GM12873 (cell line): Measurements from ENCODE around the gene SLIT3.

Source experiments
- TF ChIP-seq, protein P1 (sequence below): IDR thresholded peaks from 2 replicates; pipeline ENCODE4 v1.5.1; 2012; ENCODE audit warnings: low read depth, mild to moderate bottlenecking, moderate library complexity, low read length, control low read depth; ENCODE audit not compliant: insufficient read depth; ENCODE audit errors: missing control alignments

Gene SLIT3

DNA sequence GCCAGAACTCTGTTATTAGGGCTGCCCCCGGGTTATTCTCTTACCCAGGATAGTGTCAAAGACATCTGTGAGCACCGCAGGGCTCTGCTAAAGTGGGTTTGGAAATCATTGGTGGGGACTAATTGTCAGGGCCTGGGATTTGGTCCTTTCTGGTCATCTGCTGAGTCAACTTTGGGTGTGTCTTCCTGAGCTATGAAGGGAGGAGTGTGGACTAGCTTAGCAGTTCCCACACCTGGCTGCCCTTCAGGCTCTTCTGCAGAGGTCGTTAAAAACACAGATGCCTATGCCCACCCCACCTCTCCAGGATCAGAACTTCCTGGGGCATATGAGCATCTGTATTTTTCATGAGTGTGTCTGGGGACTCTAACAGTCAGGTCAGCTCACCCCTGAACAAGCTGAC, 352.2 kb downstream of the SLIT3 start:
- TF ChIP-seq, protein P1, sequence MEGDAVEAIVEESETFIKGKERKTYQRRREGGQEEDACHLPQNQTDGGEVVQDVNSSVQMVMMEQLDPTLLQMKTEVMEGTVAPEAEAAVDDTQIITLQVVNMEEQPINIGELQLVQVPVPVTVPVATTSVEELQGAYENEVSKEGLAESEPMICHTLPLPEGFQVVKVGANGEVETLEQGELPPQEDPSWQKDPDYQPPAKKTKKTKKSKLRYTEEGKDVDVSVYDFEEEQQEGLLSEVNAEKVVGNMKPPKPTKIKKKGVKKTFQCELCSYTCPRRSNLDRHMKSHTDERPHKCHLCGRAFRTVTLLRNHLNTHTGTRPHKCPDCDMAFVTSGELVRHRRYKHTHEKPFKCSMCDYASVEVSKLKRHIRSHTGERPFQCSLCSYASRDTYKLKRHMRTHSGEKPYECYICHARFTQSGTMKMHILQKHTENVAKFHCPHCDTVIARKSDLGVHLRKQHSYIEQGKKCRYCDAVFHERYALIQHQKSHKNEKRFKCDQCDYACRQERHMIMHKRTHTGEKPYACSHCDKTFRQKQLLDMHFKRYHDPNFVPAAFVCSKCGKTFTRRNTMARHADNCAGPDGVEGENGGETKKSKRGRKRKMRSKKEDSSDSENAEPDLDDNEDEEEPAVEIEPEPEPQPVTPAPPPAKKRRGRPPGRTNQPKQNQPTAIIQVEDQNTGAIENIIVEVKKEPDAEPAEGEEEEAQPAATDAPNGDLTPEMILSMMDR: no peak

DNA sequence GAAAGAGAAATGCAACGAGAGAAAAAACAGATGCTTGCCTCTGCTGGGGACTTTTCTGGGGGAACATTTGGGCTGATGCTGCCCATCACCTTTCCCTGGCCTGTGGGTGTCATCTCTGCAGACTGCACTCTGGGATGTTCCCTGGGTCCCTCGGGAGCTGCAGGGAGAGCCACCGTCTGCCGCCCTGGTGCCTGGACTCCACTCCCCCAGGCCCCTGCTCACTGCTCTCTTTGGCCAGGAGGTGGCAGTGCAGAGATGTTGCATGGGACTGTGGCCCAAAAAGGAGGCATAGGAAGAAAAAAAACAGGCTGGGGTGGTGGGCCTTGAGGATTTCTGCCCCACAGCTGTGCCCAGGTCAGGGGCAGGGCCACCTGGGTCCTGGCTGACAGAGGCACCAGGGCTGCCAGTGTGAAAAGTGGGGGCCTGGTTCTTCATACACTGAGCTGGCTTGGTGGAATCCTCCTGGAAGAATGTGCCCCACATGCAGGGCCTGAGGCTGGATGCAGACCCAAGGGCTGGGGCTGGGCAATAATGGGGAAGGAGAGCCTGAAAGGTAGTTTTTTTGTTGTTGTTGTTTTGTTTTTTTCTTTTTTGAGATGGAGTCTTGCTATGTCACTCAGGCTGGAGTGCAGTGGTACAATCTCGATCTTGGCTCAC, 353.6 kb downstream of the SLIT3 start:
- TF ChIP-seq, protein P1: peak; percentile 81

DNA sequence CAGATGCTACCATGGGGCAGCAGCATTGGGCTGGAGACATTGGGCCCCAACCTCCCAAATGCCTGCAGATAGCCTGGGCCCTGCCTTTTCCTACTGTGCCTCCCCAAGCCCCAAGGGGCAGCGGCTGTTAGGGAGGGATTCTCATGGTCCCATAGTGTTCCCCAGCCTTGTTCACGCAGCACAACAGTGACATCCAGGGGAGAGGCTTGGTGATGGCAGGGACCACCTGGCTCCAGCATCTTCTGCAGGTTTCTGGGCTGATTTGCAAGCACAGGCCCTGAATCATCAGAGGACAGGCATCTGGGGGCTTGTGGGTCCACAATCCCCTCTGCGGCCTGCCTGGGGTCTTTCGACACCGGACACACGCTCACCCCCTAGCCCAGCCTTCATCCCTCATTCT, 354.6 kb downstream of the SLIT3 start:
- TF ChIP-seq, protein P1: peak; percentile 33

DNA sequence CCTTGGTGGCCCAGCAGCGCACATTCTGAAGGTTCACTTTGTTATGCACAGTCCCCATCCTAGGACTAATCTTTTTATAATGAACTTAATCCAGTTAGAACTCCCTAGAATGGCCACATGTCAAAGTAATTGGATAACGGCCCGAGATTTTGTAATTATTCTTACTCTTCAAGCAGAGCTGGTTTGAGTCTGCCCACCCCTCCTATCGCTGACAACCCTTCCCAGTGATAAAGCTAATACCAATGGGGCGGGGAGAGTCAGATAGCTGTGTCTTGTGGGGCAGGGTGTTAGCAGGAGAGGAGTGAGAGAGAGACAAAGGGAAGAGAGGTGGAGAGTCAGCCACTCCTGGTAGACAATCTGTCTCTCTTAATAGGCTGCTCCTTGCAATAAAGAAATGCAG, 356.9 kb downstream of the SLIT3 start:
- TF ChIP-seq, protein P1: no peak

DNA sequence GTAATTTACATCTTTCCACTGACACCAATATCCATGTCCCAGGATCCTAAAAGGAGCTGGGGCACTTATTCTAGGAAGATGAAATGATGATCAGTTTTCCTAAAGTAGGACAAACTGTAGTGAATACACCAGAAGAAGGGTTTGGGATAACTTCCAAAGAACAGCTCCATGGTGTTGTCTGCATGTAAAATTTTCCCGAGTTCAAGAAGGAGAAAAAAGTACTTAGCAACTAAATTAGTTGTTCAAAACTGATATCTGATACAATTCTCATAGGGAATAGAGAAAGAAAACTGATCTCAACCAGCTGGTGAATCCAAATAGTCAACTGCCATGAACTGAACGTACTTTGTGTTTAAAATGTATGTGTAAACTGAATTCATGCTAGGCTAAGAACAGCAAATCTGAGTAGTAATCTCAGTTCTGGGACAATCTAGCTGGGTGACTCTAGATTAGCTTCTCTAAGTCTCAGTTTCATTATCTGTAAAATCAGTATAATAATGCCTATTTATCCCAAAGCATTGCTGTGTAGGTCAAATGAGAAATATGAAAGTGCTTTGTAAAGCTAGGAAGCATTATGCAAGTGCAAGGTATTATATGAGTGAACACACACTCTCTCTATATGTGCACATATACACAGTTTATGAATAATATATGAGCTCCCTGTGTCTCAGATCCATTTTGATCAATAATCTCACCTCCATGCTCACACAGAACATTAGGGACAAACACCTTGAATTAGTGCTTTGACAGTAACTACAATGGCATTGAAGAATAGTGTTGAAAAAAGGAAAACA, 357.7 kb downstream of the SLIT3 start:
- TF ChIP-seq, protein P1: no peak

DNA sequence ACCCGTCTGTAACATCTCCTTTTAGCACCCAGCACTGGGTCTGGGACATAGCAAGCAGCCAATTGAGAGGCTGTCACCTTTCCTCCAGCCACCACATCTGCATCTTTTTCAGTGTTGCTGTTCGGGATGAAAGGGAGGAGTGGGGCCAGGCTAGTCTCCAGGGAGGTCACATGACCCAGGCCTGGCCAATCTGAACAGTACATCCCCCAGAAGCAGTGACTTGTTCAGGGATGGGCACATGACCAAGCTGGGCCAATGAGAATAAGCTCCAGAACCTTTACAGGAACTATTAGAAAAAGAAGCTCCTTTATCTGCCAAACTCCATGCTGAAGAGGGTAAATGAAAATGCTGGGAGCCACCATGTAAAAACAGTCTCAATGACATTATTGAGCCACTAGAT, 359.0 kb downstream of the SLIT3 start:
- TF ChIP-seq, protein P1: no peak

DNA sequence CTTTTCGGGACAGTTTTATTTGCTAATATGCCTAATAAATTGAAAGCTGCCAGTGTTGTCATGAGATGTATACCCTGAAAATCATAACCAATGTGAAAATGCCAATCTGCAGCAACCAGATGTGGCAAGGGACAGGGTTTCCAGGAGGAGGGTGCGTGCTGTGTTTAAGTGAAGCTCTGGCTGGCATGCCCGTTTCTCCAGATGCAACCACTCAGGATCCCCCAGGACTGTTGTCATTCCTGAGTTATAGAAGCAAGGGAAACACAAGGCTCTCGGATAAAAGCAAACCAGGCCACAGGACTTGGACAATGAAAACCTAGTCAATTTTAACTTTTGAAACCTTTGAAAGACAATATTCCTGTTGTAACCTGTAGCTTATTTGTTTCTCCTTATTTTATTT, 360.2 kb downstream of the SLIT3 start:
- TF ChIP-seq, protein P1: no peak
